Smooth muscle cell (in vitro differentiated cells): ENCODE measurements around the gene GPR35. TPM values are rescaled to one million over a fixed set of nuclear protein-coding genes. Genes with fewer than 3 reads are reported as not detected.

Source experiments
- DNase-seq: peaks from one replicate; lab custom pipeline; 2025; ENCODE audit not compliant: unreplicated experiment; lab: John Stamatoyannopoulos, UW
- H2AFZ ChIP-seq: fragments of 200-600 bp; sonication (generic); 2 replicates; pipeline ENCODE4 v1.6.0; 2016; ENCODE audit warnings: antibody characterized with exemption, low read depth, mild to moderate bottlenecking
- H3F3A ChIP-seq: fragments of 200-600 bp; sonication (generic); 2 replicates; pipeline ENCODE4 v1.6.0; 2017; ENCODE audit warnings: antibody characterized with exemption, low read depth
- H3K27ac ChIP-seq: fragments of 200-600 bp; sonication (generic); 2 replicates; pipeline ENCODE4 v1.5.1; 2016; ENCODE audit warnings: low read depth, mild to moderate bottlenecking
- H3K27me3 ChIP-seq: fragments of 200-600 bp; sonication (generic); 2 replicates; pipeline ENCODE4 v1.6.1; 2016; ENCODE audit warnings: low read depth, mild to moderate bottlenecking
- H3K36me3 ChIP-seq: fragments of 200-600 bp; sonication (generic); 2 replicates; pipeline ENCODE4 v1.5.1; 2016; ENCODE audit warnings: low read depth
- H3K4me1 ChIP-seq: fragments of 200-600 bp; sonication (generic); 2 replicates; pipeline ENCODE4 v1.5.1; 2016; ENCODE audit warnings: low read depth
- H3K4me2 ChIP-seq: fragments of 200-600 bp; sonication (generic); 2 replicates; pipeline ENCODE4 v1.6.0; 2016; ENCODE audit warnings: mild to moderate bottlenecking
- H3K4me3 ChIP-seq: fragments of 200-600 bp; sonication (generic); 2 replicates; pipeline ENCODE4 v1.5.1; 2016; ENCODE audit warnings: mild to moderate bottlenecking
- H3K79me2 ChIP-seq: fragments of 200-600 bp; sonication (generic); 2 replicates; pipeline ENCODE4 v1.6.0; 2016; ENCODE audit warnings: low read depth, mild to moderate bottlenecking
- H3K9ac ChIP-seq: fragments of 200-600 bp; sonication (generic); 2 replicates; pipeline ENCODE4 v1.6.0; 2016; ENCODE audit warnings: low read depth
- H3K9me3 ChIP-seq: fragments of 200-600 bp; sonication (generic); replicated peaks from 2 replicates; pipeline ENCODE4 v1.5.1; 2016; ENCODE audit warnings: low read depth
- H4K20me1 ChIP-seq: fragments of 200-600 bp; sonication (generic); 2 replicates; pipeline ENCODE4 v1.6.0; 2016; ENCODE audit warnings: low read depth
- WGBS: methylation state at CpG from one replicate; pipeline ENCODE4 v1.1.7; 2016; ENCODE audit warnings: low lambda C conversion rate; 5-methylcytosine and 5-hydroxymethylcytosine counted together
- polyA plus RNA-seq: library from polyadenylated mRNA; unstranded; fragments of >200 nt; fragmentation: Nextera tagmentation; extraction: Ambion mirVana; gene quantifications from 2 replicates; pipeline ENCODE4 v1.2.1, GENCODE V29; 2016
- total RNA-seq: library from RNA; depleted of rRNA; stranded (reverse); fragments of >200 nt; gene quantifications from 2 replicates; pipeline ENCODE4 v1.2.3, GENCODE V29; 2014
- TF ChIP-seq, protein P1 (sequence below): fragments of 200-600 bp; sonication (generic); IDR thresholded peaks from 2 replicates; pipeline ENCODE4 v1.5.1; 2017; ENCODE audit warnings: borderline replicate concordance, mild to moderate bottlenecking, antibody characterized with exemption; ENCODE audit not compliant: insufficient read depth, poor library complexity, severe bottlenecking

The GPR35 gene
- total and polyA plus RNA-seq, 2 experiments from 2014 or later: 1.3 to 2.1 TPM

DNA sequence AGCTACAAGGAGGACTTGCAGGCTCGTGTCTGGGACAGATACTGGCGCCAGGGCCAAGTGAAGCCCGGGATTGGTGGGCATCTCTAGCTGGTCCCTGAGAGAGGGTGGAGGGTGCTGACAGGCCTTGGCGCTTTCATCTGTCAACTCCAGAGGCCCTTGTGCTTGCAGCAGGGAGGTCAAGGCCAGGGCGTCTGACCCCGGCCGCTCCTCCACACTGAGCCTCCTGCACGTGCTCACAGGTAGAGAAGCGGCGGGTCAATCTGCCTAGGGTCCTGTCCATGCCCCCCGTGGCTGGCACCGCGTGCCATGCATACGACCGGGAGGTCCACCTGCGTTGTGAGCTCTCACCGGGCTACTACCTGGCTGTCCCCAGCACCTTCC lies 29.2 kb upstream of the GPR35 start:
- no peaks in the 10 kb centered on the region for H3K9me3 ChIP-seq
- WGBS: 99% methylated on average over 17 of the region's 17 CpGs
- no peak overlapping the region for H3K27ac ChIP-seq
- TF ChIP-seq, protein P1, sequence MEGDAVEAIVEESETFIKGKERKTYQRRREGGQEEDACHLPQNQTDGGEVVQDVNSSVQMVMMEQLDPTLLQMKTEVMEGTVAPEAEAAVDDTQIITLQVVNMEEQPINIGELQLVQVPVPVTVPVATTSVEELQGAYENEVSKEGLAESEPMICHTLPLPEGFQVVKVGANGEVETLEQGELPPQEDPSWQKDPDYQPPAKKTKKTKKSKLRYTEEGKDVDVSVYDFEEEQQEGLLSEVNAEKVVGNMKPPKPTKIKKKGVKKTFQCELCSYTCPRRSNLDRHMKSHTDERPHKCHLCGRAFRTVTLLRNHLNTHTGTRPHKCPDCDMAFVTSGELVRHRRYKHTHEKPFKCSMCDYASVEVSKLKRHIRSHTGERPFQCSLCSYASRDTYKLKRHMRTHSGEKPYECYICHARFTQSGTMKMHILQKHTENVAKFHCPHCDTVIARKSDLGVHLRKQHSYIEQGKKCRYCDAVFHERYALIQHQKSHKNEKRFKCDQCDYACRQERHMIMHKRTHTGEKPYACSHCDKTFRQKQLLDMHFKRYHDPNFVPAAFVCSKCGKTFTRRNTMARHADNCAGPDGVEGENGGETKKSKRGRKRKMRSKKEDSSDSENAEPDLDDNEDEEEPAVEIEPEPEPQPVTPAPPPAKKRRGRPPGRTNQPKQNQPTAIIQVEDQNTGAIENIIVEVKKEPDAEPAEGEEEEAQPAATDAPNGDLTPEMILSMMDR: no peak
- H3K4me3 ChIP-seq: no peak overlapping the region
- no peaks in the 10 kb centered on the region for H3K27me3 ChIP-seq
- no peak overlapping the region for H3K4me2 ChIP-seq
- no peaks in the 10 kb centered on the region for H3K36me3 ChIP-seq
- no peak overlapping the region for H2AFZ ChIP-seq
- no peak overlapping the region for H3K9ac ChIP-seq
- H3F3A ChIP-seq: no peaks in the 10 kb centered on the region
- no peaks in the 10 kb centered on the region for H3K4me1 ChIP-seq
- no peak for DNase-seq
- H4K20me1 ChIP-seq: peaks cover 34% of the 10 kb centered on the region
- H3K79me2 ChIP-seq: no peaks in the 10 kb centered on the region

DNA sequence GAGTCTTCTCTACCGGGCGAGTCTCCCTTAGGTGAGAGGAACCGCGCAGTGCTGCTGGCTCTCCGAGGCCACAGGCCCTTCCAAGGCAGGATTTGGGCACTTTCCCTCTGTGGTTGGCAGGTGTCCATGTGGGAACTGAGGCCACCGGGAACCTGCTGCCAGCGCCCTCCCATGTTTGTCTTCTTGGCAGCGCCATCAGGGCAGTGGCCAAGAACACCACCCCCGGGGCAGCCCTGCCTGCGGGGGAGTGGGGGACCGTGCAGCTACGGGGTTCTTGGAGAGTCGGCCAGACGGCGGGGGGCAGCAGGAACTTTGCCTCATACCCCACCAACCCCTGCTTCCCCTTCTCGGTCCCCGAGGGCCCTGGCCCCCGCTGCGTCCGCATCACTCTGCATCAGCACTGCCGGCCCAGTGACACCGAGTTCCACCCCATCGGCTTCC lies 28.8 kb upstream of the GPR35 start:
- H3K4me1 ChIP-seq: no peaks in the 10 kb centered on the region
- H2AFZ ChIP-seq: no peak overlapping the region
- no peaks in the 10 kb centered on the region for H3F3A ChIP-seq
- peaks cover 30% of the 10 kb centered on the region for H4K20me1 ChIP-seq
- no peak overlapping the region for H3K4me3 ChIP-seq
- H3K36me3 ChIP-seq: no peaks in the 10 kb centered on the region
- H3K27me3 ChIP-seq: no peaks in the 10 kb centered on the region
- H3K79me2 ChIP-seq: no peaks in the 10 kb centered on the region
- TF ChIP-seq, protein P1: no peak
- no peaks in the 10 kb centered on the region for H3K9me3 ChIP-seq
- 96% methylated on average over 22 of the region's 23 CpGs for WGBS
- H3K4me2 ChIP-seq: no peak overlapping the region
- DNase-seq: no peak
- no peak overlapping the region for H3K27ac ChIP-seq
- H3K9ac ChIP-seq: no peak overlapping the region

GRCh38 chr2:240597054-240597418 lies 28.2 kb upstream of the GPR35 start:
- no peaks in the 10 kb centered on the region for H3K4me1 ChIP-seq
- no peaks in the 10 kb centered on the region for H3K79me2 ChIP-seq
- H3K9me3 ChIP-seq: no peaks in the 10 kb centered on the region
- H3K9ac ChIP-seq: no peak overlapping the region
- no peak for DNase-seq
- 95% methylated on average over 10 of the region's 10 CpGs for WGBS
- no peak overlapping the region for H2AFZ ChIP-seq
- no peak overlapping the region for H3K4me3 ChIP-seq
- TF ChIP-seq, protein P1: no peak
- no peak overlapping the region for H3K4me2 ChIP-seq
- H3K27me3 ChIP-seq: no peaks in the 10 kb centered on the region
- H3F3A ChIP-seq: no peaks in the 10 kb centered on the region
- no peak overlapping the region for H3K27ac ChIP-seq
- peaks cover 30% of the 10 kb centered on the region for H4K20me1 ChIP-seq
- H3K36me3 ChIP-seq: no peaks in the 10 kb centered on the region

- H3K9ac ChIP-seq: no peak overlapping the region
- no peak for DNase-seq
- no peaks in the 10 kb centered on the region for H3K36me3 ChIP-seq
Measured at GRCh38 chr2:240597419-240598181, 27.7 kb upstream of the GPR35 start.

More at GRCh38 chr2:240597419-240598181, 27.7 kb upstream of the GPR35 start:
- Histone ChIP-seq H3K79me2 (no peaks in the 10 kb centered on the region), H3K9me3 (no peaks in the 10 kb centered on the region), H3K4me2 (no peak overlapping the region), H3K27ac (no peak overlapping the region), H3K27me3 (no peaks in the 10 kb centered on the region), H2AFZ (no peak overlapping the region), H3K4me1 (no peaks in the 10 kb centered on the region), H3K4me3 (no peak overlapping the region), H3F3A (no peaks in the 10 kb centered on the region), H4K20me1 (peaks cover 27% of the 10 kb centered on the region)
- WGBS: 94% methylated on average over 22 of the region's 22 CpGs
- TF ChIP-seq, protein P1: no peak
